Panc1 (cell line): ENCODE data around the gene LRBA. TPM values are rescaled to one million over a fixed set of nuclear protein-coding genes. Genes with fewer than 3 reads are reported as not detected.

Experiments used
- ATAC-seq: fragments of 200-7000 bp; cut with Tn5 transposase; 2 replicates; pipeline ENCODE4 v1.9.1; 2020; ENCODE audit warnings: mild to moderate bottlenecking, moderate library complexity
- BruUV-seq: library from RNA; stranded (reverse); fragments of 400-500 nt; replicated peaks from 2 replicates; lab custom pipeline; 2021; lab: Mats Ljungman, UMichigan
- CTCF ChIA-PET: fragments of 300-600 bp; sonication (Branson Sonifier 250); formaldehyde crosslinking; loops from one replicate; lab custom pipeline; 2022; ENCODE audit warnings: antibody characterized with exemption; lab: Charles Lee
- POLR2A ChIA-PET: fragments of 300-600 bp; sonication (Branson Sonifier 250); formaldehyde crosslinking; loops from one replicate; lab custom pipeline; 2022; ENCODE audit warnings: antibody characterized with exemption; lab: Charles Lee
- DNase-seq: peaks from one replicate; pipeline ENCODE4 v3.0.0-alpha.2; 2010; ENCODE audit warnings: low read depth, low spot score
- H3K27ac ChIP-seq: 2 replicates; pipeline ENCODE4 v1.5.1; 2011; ENCODE audit warnings: mild to moderate bottlenecking, low read length, inconsistent platforms
- H3K27me3 ChIP-seq: fragments of 200-500 bp; sonication (Bioruptor generic); 2 replicates; pipeline ENCODE4 v1.6.0; 2014; ENCODE audit warnings: low read length, inconsistent platforms; ENCODE audit not compliant: control insufficient read depth, insufficient read depth
- H3K36me3 ChIP-seq: fragments of 200-500 bp; sonication (Bioruptor generic); 2 replicates; pipeline ENCODE4 v1.5.1; 2014; ENCODE audit warnings: inconsistent platforms, mild to moderate bottlenecking, low read length, moderate library complexity; ENCODE audit not compliant: control insufficient read depth, insufficient read depth
- H3K4me1 ChIP-seq: 2 replicates; pipeline ENCODE4 v1.5.1; 2011; ENCODE audit warnings: inconsistent platforms, mild to moderate bottlenecking, low read length, moderate library complexity; ENCODE audit not compliant: control insufficient read depth, insufficient read depth
- H3K4me3 ChIP-seq, 2 experiments: 2 replicates each; pipeline ENCODE4 v1.5.1; 2011 to 2012; ENCODE audit warnings: low read depth in 2 of 2, low read length in 2 of 2, mild to moderate bottlenecking in 2 of 2, inconsistent platforms in 1 of 2, moderate library complexity in 1 of 2
- H3K9me3 ChIP-seq: fragments of 200-500 bp; sonication (Bioruptor generic); 2 replicates; pipeline ENCODE4 v1.5.1; 2014; ENCODE audit warnings: low read depth, mild to moderate bottlenecking, inconsistent platforms, low read length, moderate library complexity; ENCODE audit not compliant: control insufficient read depth, insufficient read depth
- CTCF ChIP-seq: fragments of 450-650 bp; IDR thresholded peaks from 2 replicates; pipeline ENCODE4 v1.5.1; 2017; ENCODE audit warnings: mild to moderate bottlenecking
- POLR2AphosphoS5 ChIP-seq: IDR thresholded peaks from 2 replicates; pipeline ENCODE4 v1.6.1; 2012; ENCODE audit warnings: mild to moderate bottlenecking, low read depth, low read length, moderate library complexity
- REST ChIP-seq, 2 experiments: IDR thresholded peaks; 2 replicates each; pipeline ENCODE4 v1.6.1; 2011 to 2012; ENCODE audit warnings: low read depth in 2 of 2, control low read depth in 1 of 2, low read length in 1 of 2, mild to moderate bottlenecking in 1 of 2, moderate library complexity in 1 of 2; ENCODE audit not compliant: insufficient read depth in 1 of 2
- SIN3A ChIP-seq: IDR thresholded peaks from 2 replicates; pipeline ENCODE4 v1.6.1; 2012; ENCODE audit warnings: low read depth, mild to moderate bottlenecking, low read length, moderate library complexity, borderline replicate concordance; ENCODE audit not compliant: insufficient read depth
- TCF7L2 ChIP-seq: IDR thresholded peaks from 2 replicates; pipeline ENCODE4 v1.6.1; 2011; ENCODE audit warnings: mild to moderate bottlenecking, low read depth, low read length, inconsistent platforms
- in situ Hi-C: cut with HindIII; loops from 2 replicates; pipeline ENCODE4 v1.10.0; 2016; ENCODE audit warnings: low sequenced_read_pairs, low pct_unique_long_range_greater_than_20kb
- intact Hi-C: fragments of 100-400 bp; cut with micrococcal nuclease; formaldehyde crosslinking; loops from one replicate; pipeline ENCODE4 v1.10.0; 2022; ENCODE audit not compliant: unreplicated experiment
- total RNA-seq: library from RNA; stranded (reverse); gene quantifications from one replicate; pipeline ENCODE4 v1.2.1, GENCODE V29; 2021; ENCODE audit not compliant: unreplicated experiment

Gene LRBA
- total RNA-seq, 1 experiment from 2014 or later, result 26.4 TPM

- Histone ChIP-seq H3K27ac (no peak overlapping the region), H3K27me3 (no peaks in the 10 kb centered on the region), H3K36me3 (no peaks in the 10 kb centered on the region), H3K9me3 (no peaks in the 10 kb centered on the region), H3K4me1 (no peaks in the 10 kb centered on the region), H3K4me3 (no peak overlapping the region)
- CTCF ChIA-PET, result no interaction called here
- DNase-seq, result no peak
- in situ Hi-C loops, result no loop called here
- intact Hi-C loops, result no loop called here
- POLR2A ChIA-PET, result no interaction called here
- no peak for ATAC-seq
- no TSS peak for BruUV-seq
- no peak for TF ChIP-seq SIN3A
- TF ChIP-seq TCF7L2, result no peak
- TF ChIP-seq POLR2AphosphoS5, result no peak
- no peak for TF ChIP-seq CTCF
- no peak for TF ChIP-seq REST (IDR thresholded peaks at IDR 0.05; ENCODE audit: insufficient read depth in 1 of 2, low read depth in 2 of 2, low read length in 1 of 2)
These were observed 698.5 kb downstream of the LRBA start for GRCh38 chr4:150316332-150317205.

GRCh38 chr4:150315691-150316090 is 699.4 kb downstream of the LRBA start:
- ATAC-seq, result no peak
- CTCF ChIA-PET, result no interaction called here
- BruUV-seq, result no TSS peak
- POLR2A ChIA-PET, result no interaction called here
- no peaks in the 10 kb centered on the region for H3K9me3 ChIP-seq
- H3K36me3 ChIP-seq, result no peaks in the 10 kb centered on the region
- no peaks in the 10 kb centered on the region for H3K4me1 ChIP-seq
- in situ Hi-C loops, result no loop called here
- H3K27ac ChIP-seq, result no peak overlapping the region
- intact Hi-C loops, result no loop called here
- H3K4me3 ChIP-seq, result no peak overlapping the region
- no peaks in the 10 kb centered on the region for H3K27me3 ChIP-seq
- TF ChIP-seq CTCF (no peak), SIN3A (no peak), TCF7L2 (no peak), REST (IDR thresholded peaks at IDR 0.05; ENCODE audit: insufficient read depth in 1 of 2, low read depth in 2 of 2, low read length in 1 of 2) (no peak), POLR2AphosphoS5 (no peak)
- no peak for DNase-seq
